B cell (primary cell): ENCODE results near the gene PAPPA. TPM values are rescaled to one million over a fixed set of nuclear protein-coding genes. Genes with fewer than 3 reads are reported as not detected.

Source experiments
- ATAC-seq: fragments of 200-7000 bp; cut with Tn5 transposase; one replicate; pipeline ENCODE4 v1.10.0; 2021; ENCODE audit warnings: low read depth, mild to moderate bottlenecking, moderate number of reproducible peaks, moderate library complexity
- CTCF ChIA-PET: fragments of 350-600 bp; sonication (Branson Sonifier 250); formaldehyde crosslinking; loops from one replicate; lab custom pipeline; 2021; ENCODE audit warnings: antibody characterized with exemption, inconsistent platforms; lab: Charles Lee
- POLR2A ChIA-PET: fragments of 350-600 bp; sonication (Branson Sonifier 250); formaldehyde crosslinking; loops from one replicate; lab custom pipeline; 2021; ENCODE audit warnings: antibody characterized with exemption; lab: Charles Lee
- DNase-seq: peaks from one replicate; pipeline ENCODE4 v3.0.0; 2013
- H2AFZ ChIP-seq: 2 replicates; pipeline ENCODE4 v1.6.1; 2012; ENCODE audit warnings: mild to moderate bottlenecking, low read depth, low read length; ENCODE audit not compliant: insufficient read depth, poor library complexity, severe bottlenecking
- H3K27ac ChIP-seq, 2 donors: 1 replicate in 1 of 2; 2 replicates in 1 of 2; pipeline ENCODE4 v1.5.1; 2012 to 2013; ENCODE audit warnings: low read length in 2 of 2, mild to moderate bottlenecking in 2 of 2, moderate library complexity in 1 of 2
- H3K27me3 ChIP-seq, 4 experiments: fragments of 200-600 bp in 1 of 4; sonication (generic) in 1 of 4; replicated peaks in 1 of 4; 1 replicate in 2 of 4; 2 replicates in 2 of 4; pipeline versions ENCODE4 v1.6.1 to v1.7.0; 2013 to 2016; ENCODE audit warnings: low read length in 3 of 4, mild to moderate bottlenecking in 2 of 4, mixed read lengths in 1 of 4, moderate library complexity in 1 of 4; ENCODE audit not compliant: insufficient read depth in 4 of 4, control insufficient read depth in 3 of 4; ENCODE audit errors: control extremely low read depth in 1 of 4
- H3K36me3 ChIP-seq, 2 experiments: replicated peaks in 1 of 2; 1 replicate in 1 of 2; 2 replicates in 1 of 2; pipeline versions ENCODE4 v1.6.1 to v1.7.1; 2013; ENCODE audit warnings: low read length in 1 of 2; ENCODE audit not compliant: insufficient read depth in 2 of 2, control insufficient read depth in 1 of 2; ENCODE audit errors: control extremely low read depth in 1 of 2, extremely low read depth in 1 of 2
- H3K4me1 ChIP-seq, 2 donors: fragments of 200-600 bp in 1 of 2; sonication (generic) in 1 of 2; 1 replicate in 1 of 2; 2 replicates in 1 of 2; pipeline versions ENCODE4 v1.5.1 to v1.6.1; 2013 to 2017; ENCODE audit warnings: low read length in 2 of 2; ENCODE audit not compliant: control insufficient read depth in 2 of 2, insufficient read depth in 2 of 2
- H3K4me2 ChIP-seq: replicated peaks from 2 replicates; pipeline ENCODE3; 2012; ENCODE audit warnings: mild to moderate bottlenecking, low read depth, low read length; ENCODE audit not compliant: poor library complexity, severe bottlenecking
- H3K4me3 ChIP-seq, 5 experiments: fragments of 200-600 bp in 1 of 5; sonication (generic) in 1 of 5; 1 replicate in 3 of 5; 2 replicates in 2 of 5; pipeline versions ENCODE4 v1.5.1 to v1.7.0; 2011 to 2016; ENCODE audit warnings: low read length in 4 of 5, mild to moderate bottlenecking in 4 of 5, low read depth in 2 of 5, control low read depth in 1 of 5, moderate library complexity in 1 of 5; ENCODE audit not compliant: insufficient read depth in 1 of 5; ENCODE audit errors: control extremely low read depth in 1 of 5, extremely low read depth in 1 of 5
- H3K79me2 ChIP-seq: fragments of 200-600 bp; sonication (generic); one replicate; pipeline ENCODE4 v1.6.0; 2016; ENCODE audit warnings: low read length; ENCODE audit not compliant: control insufficient read depth, insufficient read depth
- H3K9ac ChIP-seq: fragments of 200-600 bp; sonication (generic); 2 replicates; pipeline ENCODE4 v1.6.1; 2017; ENCODE audit warnings: mild to moderate bottlenecking, low read length, moderate library complexity
- H3K9me3 ChIP-seq, 3 donors: one replicate each; pipeline versions ENCODE4 v1.6.1 to v1.7.1; 2013; ENCODE audit warnings: low read length in 2 of 3; ENCODE audit not compliant: control insufficient read depth in 2 of 3, insufficient read depth in 1 of 3; ENCODE audit errors: control extremely low read depth in 1 of 3
- H4K20me1 ChIP-seq: 2 replicates; pipeline ENCODE4 v1.6.0; 2012; ENCODE audit warnings: mild to moderate bottlenecking, low read length; ENCODE audit not compliant: insufficient read depth, control insufficient read depth, poor library complexity, severe bottlenecking
- H3K27ac Mint-ChIP-seq: one replicate; pipeline ENCODE4 v1.8.0; 2021; ENCODE audit warnings: mixed read lengths
- H3K27me3 Mint-ChIP-seq: one replicate; pipeline ENCODE4 v1.8.0; 2021; ENCODE audit warnings: mixed read lengths
- H3K4me1 Mint-ChIP-seq: one replicate; pipeline ENCODE4 v1.8.0; 2021; ENCODE audit warnings: mixed read lengths
- H3K4me3 Mint-ChIP-seq: one replicate; pipeline ENCODE4 v1.8.0; 2021; ENCODE audit warnings: mixed read lengths
- H3K9me3 Mint-ChIP-seq: one replicate; pipeline ENCODE4 v1.8.0; 2022; ENCODE audit warnings: mixed read lengths; ENCODE audit not compliant: insufficient read depth
- EZH2 ChIP-seq: IDR thresholded peaks from 2 replicates; pipeline ENCODE4 v1.6.1; 2012; ENCODE audit warnings: borderline replicate concordance, low read depth, mild to moderate bottlenecking, moderate library complexity, low read length; ENCODE audit not compliant: insufficient read depth, poor library complexity, severe bottlenecking
- WGBS: methylation state at CpG from one replicate; pipeline ENCODE4 v1.1.5; 2013; ENCODE audit warnings: missing lambda C conversion rate; ENCODE audit not compliant: insufficient coverage; 5-methylcytosine and 5-hydroxymethylcytosine counted together
- intact Hi-C: fragments of 100-400 bp; cut with micrococcal nuclease; formaldehyde crosslinking; loops from one replicate; pipeline ENCODE4 v1.10.0; 2022
- polyA plus RNA-seq: library from polyadenylated mRNA; depleted of rRNA; stranded (reverse); fragments of >200 nt; gene quantifications from 2 replicates; pipeline ENCODE4 v1.2.3, GENCODE V29; 2012
- total RNA-seq, 2 donors: library from RNA; stranded (reverse); fragments of 120-200 nt in 1 of 2; gene quantifications; 1 replicate in 1 of 2; 2 replicates in 1 of 2; pipeline versions ENCODE4 v1.2.3 to v1.2.4, GENCODE V29; 2013 to 2022
- TF ChIP-seq, protein P1 (sequence below): fragments of 200-600 bp; IDR thresholded peaks from one replicate; pipeline ENCODE4 v1.8.0; 2022; ENCODE audit warnings: antibody characterized with exemption, mild to moderate bottlenecking

PAPPA gene
- total and polyA plus RNA-seq, 2 donors (not counting 1 experiment from before 2014, with no cell fraction given) = not detected

DNA sequence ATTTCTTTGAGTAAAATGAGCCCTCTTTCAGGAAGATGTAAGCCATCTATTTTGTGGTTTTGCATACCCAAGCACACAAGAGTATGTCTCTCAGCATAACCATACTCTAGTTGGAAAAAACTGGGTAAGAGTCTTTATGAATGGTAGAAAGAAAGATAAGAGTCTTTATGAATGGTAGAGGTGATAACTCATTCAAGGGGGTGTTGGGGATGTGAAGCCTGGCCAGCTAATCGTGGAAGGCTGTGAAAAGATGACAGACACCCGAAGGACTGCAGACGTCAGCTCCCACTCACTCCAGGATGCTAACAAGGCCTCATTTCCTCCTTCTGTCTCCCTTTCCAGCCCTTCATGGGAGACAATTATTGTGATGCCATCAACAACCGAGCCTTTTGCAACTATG, 228.5 kb downstream of the PAPPA start:
- Mint-ChIP-seq H3K9me3 (no peaks in the 10 kb centered on the region), H3K4me3 (no peak overlapping the region), H3K27ac (no peak overlapping the region), H3K4me1 (no peaks in the 10 kb centered on the region), H3K27me3 (no peaks in the 10 kb centered on the region)
- Histone ChIP-seq H3K4me3 (no peak overlapping the region), H3K9me3 (no peaks in the 10 kb centered on the region), H3K27me3 (no peaks in the 10 kb centered on the region), H3K4me1 (no peaks in the 10 kb centered on the region), H3K27ac (no peak overlapping the region), H4K20me1 (no peaks in the 10 kb centered on the region), H3K36me3 (no peaks in the 10 kb centered on the region), H3K9ac (no peak overlapping the region), H2AFZ (no peak overlapping the region), H3K4me2 (no peak overlapping the region), H3K79me2 (no peaks in the 10 kb centered on the region)
- 70% methylated on average over 3 of the region's 4 CpGs for WGBS
- no peak for DNase-seq
- ChIA-PET CTCF (no interaction called here), POLR2A (no interaction called here)
- TF ChIP-seq, protein P1, sequence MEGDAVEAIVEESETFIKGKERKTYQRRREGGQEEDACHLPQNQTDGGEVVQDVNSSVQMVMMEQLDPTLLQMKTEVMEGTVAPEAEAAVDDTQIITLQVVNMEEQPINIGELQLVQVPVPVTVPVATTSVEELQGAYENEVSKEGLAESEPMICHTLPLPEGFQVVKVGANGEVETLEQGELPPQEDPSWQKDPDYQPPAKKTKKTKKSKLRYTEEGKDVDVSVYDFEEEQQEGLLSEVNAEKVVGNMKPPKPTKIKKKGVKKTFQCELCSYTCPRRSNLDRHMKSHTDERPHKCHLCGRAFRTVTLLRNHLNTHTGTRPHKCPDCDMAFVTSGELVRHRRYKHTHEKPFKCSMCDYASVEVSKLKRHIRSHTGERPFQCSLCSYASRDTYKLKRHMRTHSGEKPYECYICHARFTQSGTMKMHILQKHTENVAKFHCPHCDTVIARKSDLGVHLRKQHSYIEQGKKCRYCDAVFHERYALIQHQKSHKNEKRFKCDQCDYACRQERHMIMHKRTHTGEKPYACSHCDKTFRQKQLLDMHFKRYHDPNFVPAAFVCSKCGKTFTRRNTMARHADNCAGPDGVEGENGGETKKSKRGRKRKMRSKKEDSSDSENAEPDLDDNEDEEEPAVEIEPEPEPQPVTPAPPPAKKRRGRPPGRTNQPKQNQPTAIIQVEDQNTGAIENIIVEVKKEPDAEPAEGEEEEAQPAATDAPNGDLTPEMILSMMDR = no peak
- TF ChIP-seq EZH2 = no peak
- intact Hi-C loops = no loop called here
- ATAC-seq = no peak

DNA sequence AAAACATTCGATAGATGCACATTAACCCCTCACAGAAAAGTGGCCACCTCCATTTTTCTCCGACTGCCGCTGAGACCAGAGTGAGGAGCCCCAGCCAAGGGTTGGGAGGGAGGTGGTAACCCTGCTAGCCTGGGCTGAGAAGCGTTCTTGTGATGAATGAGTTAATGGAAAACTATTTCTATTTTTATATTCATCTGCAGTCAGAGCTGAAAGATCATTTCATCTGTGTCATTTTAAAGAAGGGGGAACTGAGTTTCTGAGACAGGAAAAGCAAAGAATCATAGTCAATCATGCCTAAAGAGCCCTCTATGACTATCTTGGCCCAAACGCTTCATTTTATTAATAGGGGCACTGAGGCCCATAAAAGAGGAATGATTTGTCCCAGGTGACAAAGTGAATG, 229.5 kb downstream of the PAPPA start:
- no peaks in the 10 kb centered on the region for H3K4me1 Mint-ChIP-seq
- no peak overlapping the region for H3K27ac Mint-ChIP-seq
- H3K4me3 Mint-ChIP-seq = no peak overlapping the region
- no peak overlapping the region for H3K4me3 ChIP-seq
- H4K20me1 ChIP-seq = no peaks in the 10 kb centered on the region
- no peak for ATAC-seq
- no peak overlapping the region for H3K9ac ChIP-seq
- H3K27me3 Mint-ChIP-seq = no peaks in the 10 kb centered on the region
- CTCF ChIA-PET = no interaction called here
- WGBS = no CpG with 5 or more reads among the region's 5 CpGs
- TF ChIP-seq EZH2 = no peak
- TF ChIP-seq, protein P1 = no peak
- no peaks in the 10 kb centered on the region for H3K36me3 ChIP-seq
- no peaks in the 10 kb centered on the region for H3K79me2 ChIP-seq
- intact Hi-C loops = no loop called here
- H3K4me1 ChIP-seq = no peaks in the 10 kb centered on the region
- POLR2A ChIA-PET = no interaction called here
- no peaks in the 10 kb centered on the region for H3K9me3 Mint-ChIP-seq
- no peak overlapping the region for H3K4me2 ChIP-seq
- DNase-seq = no peak
- H2AFZ ChIP-seq = no peak overlapping the region
- H3K9me3 ChIP-seq = no peaks in the 10 kb centered on the region
- H3K27me3 ChIP-seq = no peaks in the 10 kb centered on the region
- no peak overlapping the region for H3K27ac ChIP-seq
